ENCODE results near the gene KLHDC4. TPM values are rescaled to one million over a fixed set of nuclear protein-coding genes. Genes with fewer than 3 reads are reported as not detected.

The KLHDC4 gene
- total and polyA plus RNA-seq, 9 donors, result 16.2 to 35.9 (median 26.2) TPM

GRCh38 chr16:87701505-87701921 is 64.3 kb downstream of the KLHDC4 start:
- no peak for TF ChIP-seq CTCF (IDR thresholded peaks at IDR 0.05)
- no peak for TF ChIP-seq EP300 (IDR thresholded peaks at IDR 0.05)
- TF ChIP-seq POLR2A (IDR thresholded peaks at IDR 0.05), result no peak
- H3K27ac ChIP-seq, result no peak overlapping the region

GRCh38 chr16:87701078-87701460 is 64.7 kb downstream of the KLHDC4 start:
- no peaks in the 10 kb centered on the region for H3K36me3 ChIP-seq
- WGBS, 3 donors, result 89 to 94% (median 90%) methylated on average over 11 of the region's 11 CpGs
- intact Hi-C loops (cut with DNase I), result no loop called here

More at GRCh38 chr16:87701505-87701921, 64.3 kb downstream of the KLHDC4 start:
- intact Hi-C loops (cut with DNase I), result no loop called here
- no peak overlapping the region for H3K4me3 ChIP-seq
- no peak for DNase-seq
- H3K36me3 ChIP-seq, result no peaks in the 10 kb centered on the region
- H3K27me3 ChIP-seq, result no peaks in the 10 kb centered on the region
- no peaks in the 10 kb centered on the region for H3K9me3 ChIP-seq
- no peaks in the 10 kb centered on the region for H3K4me1 ChIP-seq (ENCODE audit: insufficient read depth)
- WGBS, 3 donors, result 89 to 93% (median 91%) methylated on average over 23 of the region's 23 CpGs

GRCh38 chr16:87700406-87701077 is 65.2 kb downstream of the KLHDC4 start:
- 84 to 89% (median 86%) methylated on average over 19 of the region's 19 CpGs for WGBS, 3 donors
- Histone ChIP-seq H3K9me3 (no peaks in the 10 kb centered on the region), H3K27me3 (no peaks in the 10 kb centered on the region), H3K4me3 (no peak overlapping the region), H3K36me3 (no peaks in the 10 kb centered on the region), H3K27ac (no peak overlapping the region), H3K4me1 (ENCODE audit: insufficient read depth) (no peaks in the 10 kb centered on the region)
- DNase-seq, result no peak
- intact Hi-C loops (cut with DNase I), result no loop called here
- TF ChIP-seq POLR2A (IDR thresholded peaks at IDR 0.05), result no peak

More at GRCh38 chr16:87701078-87701460, 64.7 kb downstream of the KLHDC4 start:
- DNase-seq, result no peak
- H3K9me3 ChIP-seq, result no peaks in the 10 kb centered on the region
- H3K27ac ChIP-seq, result no peak overlapping the region
- TF ChIP-seq POLR2A (IDR thresholded peaks at IDR 0.05) (no peak), EP300 (IDR thresholded peaks at IDR 0.05) (no peak), CTCF (IDR thresholded peaks at IDR 0.05) (no peak)
- H3K27me3 ChIP-seq, result no peaks in the 10 kb centered on the region
- no peak overlapping the region for H3K4me3 ChIP-seq
- no peaks in the 10 kb centered on the region for H3K4me1 ChIP-seq (ENCODE audit: insufficient read depth)

GRCh38 chr16:87698676-87699199 is 67.0 kb downstream of the KLHDC4 start:
- no peak for DNase-seq
- Histone ChIP-seq H3K27me3 (no peaks in the 10 kb centered on the region), H3K4me1 (ENCODE audit: insufficient read depth) (no peaks in the 10 kb centered on the region), H3K9me3 (no peaks in the 10 kb centered on the region), H3K4me3 (no peak overlapping the region), H3K36me3 (no peaks in the 10 kb centered on the region), H3K27ac (no peak overlapping the region)
- 86 to 90% (median 88%) methylated on average over 20 of the region's 20 CpGs for WGBS, 3 donors
- intact Hi-C loops (cut with DNase I), result loop anchor here in 1 of 4 donors (10.0 kb wide), 1 partner anchor 56 kb away; no protein-coding TSS in a partner anchor
- TF ChIP-seq POLR2A (IDR thresholded peaks at IDR 0.05), result no peak
- no peak for TF ChIP-seq EP300 (IDR thresholded peaks at IDR 0.05)
- TF ChIP-seq CTCF (IDR thresholded peaks at IDR 0.05), result no peak

- intact Hi-C loops (cut with DNase I), result loop anchor here in 1 of 4 donors (10.0 kb wide), 1 partner anchor 57 kb away; no protein-coding TSS in a partner anchor
- Histone ChIP-seq H3K4me1 (ENCODE audit: insufficient read depth) (no peaks in the 10 kb centered on the region), H3K36me3 (no peaks in the 10 kb centered on the region), H3K9me3 (no peaks in the 10 kb centered on the region), H3K27me3 (no peaks in the 10 kb centered on the region), H3K27ac (no peak overlapping the region), H3K4me3 (no peak overlapping the region)
- no peak for DNase-seq
- 76 to 82% (median 80%) methylated on average over 7 of the region's 7 CpGs for WGBS, 3 donors
- TF ChIP-seq CTCF (IDR thresholded peaks at IDR 0.05), result no peak
- no peak for TF ChIP-seq POLR2A (IDR thresholded peaks at IDR 0.05)
- no peak for TF ChIP-seq EP300 (IDR thresholded peaks at IDR 0.05)
These were observed 67.5 kb downstream of the KLHDC4 start for GRCh38 chr16:87698241-87698640.
